GM12878 (cell line): ENCODE measurements around the gene ARMC9. TPM values are rescaled to one million over a fixed set of nuclear protein-coding genes. Genes with fewer than 3 reads are reported as not detected.

ENCODE experiments used
- ATAC-seq: fragments of 200-7000 bp; cut with Tn5 transposase; 3 replicates; pipeline ENCODE4 v1.9.1; 2020; ENCODE audit warnings: mild to moderate bottlenecking, moderate library complexity
- BruUV-seq: library from RNA; stranded (reverse); fragments of 400-500 nt; replicated peaks from 2 replicates; lab custom pipeline; 2021; lab: Mats Ljungman, UMichigan
- CTCF ChIA-PET: fragments of 300-600 bp; sonication (Branson Sonifier 250); formaldehyde crosslinking; extraction: SDS; loops from one replicate; lab custom pipeline; 2021; ENCODE audit warnings: inconsistent platforms; lab: Yijun Ruan, JAX
- POLR2A ChIA-PET: fragments of 350-600 bp; formaldehyde crosslinking; extraction: SDS; loops from one replicate; lab custom pipeline; 2021; ENCODE audit warnings: inconsistent platforms; lab: Charles Lee
- RAD21 ChIA-PET: fragments of 300-600 bp; sonication (Branson Sonifier 250); formaldehyde crosslinking; loops from one replicate; lab custom pipeline; 2023; ENCODE audit warnings: antibody characterized with exemption; ENCODE audit not compliant: unreplicated experiment; lab: Charles Lee
- SMC1A ChIA-PET: fragments of 300-600 bp; sonication (Branson Sonifier 250); formaldehyde crosslinking; loops from one replicate; lab custom pipeline; 2023; ENCODE audit not compliant: unreplicated experiment, uncharacterized antibody; lab: Charles Lee
- DNase-seq: peaks from one replicate; pipeline ENCODE4 v3.0.0-alpha.2; 2011; ENCODE audit warnings: low read depth, low spot score
- FAIRE-seq: peaks from 3 replicates; lab custom pipeline; 2011; peaks lifted over from hg19 to GRCh38; lab: Jason Lieb, UNC
- H2AFZ ChIP-seq: 2 replicates; pipeline ENCODE4 v1.6.0; 2011; ENCODE audit warnings: low read depth, low read length, control low read depth; ENCODE audit not compliant: control insufficient read depth
- H3K27ac ChIP-seq: 2 replicates; pipeline ENCODE4 v1.5.1; 2011; ENCODE audit warnings: control low read depth; ENCODE audit not compliant: control insufficient read depth, insufficient read depth
- H3K27me3 ChIP-seq, 2 experiments: replicated peaks in 1 of 2; 2 replicates each; pipeline versions ENCODE4 v1.6.0 to v1.6.1; 2011; ENCODE audit warnings: low read length in 1 of 2; ENCODE audit not compliant: control insufficient read depth in 2 of 2, insufficient read depth in 2 of 2
- H3K36me3 ChIP-seq, 2 experiments: 2 replicates each; pipeline ENCODE4 v1.5.1; 2011; ENCODE audit warnings: low read length in 1 of 2; ENCODE audit not compliant: control insufficient read depth in 2 of 2, insufficient read depth in 2 of 2
- H3K4me1 ChIP-seq: 2 replicates; pipeline ENCODE4 v1.6.1; 2011; ENCODE audit warnings: mild to moderate bottlenecking, low read length, moderate library complexity, mixed read lengths; ENCODE audit not compliant: control insufficient read depth, insufficient read depth
- H3K4me2 ChIP-seq: 2 replicates; pipeline ENCODE4 v1.6.0; 2011; ENCODE audit warnings: control low read depth; ENCODE audit not compliant: control insufficient read depth, insufficient read depth
- H3K4me3 ChIP-seq: fragments of 200-600 bp; sonication (generic); 2 replicates; pipeline ENCODE4 v1.5.1; 2016
- H3K79me2 ChIP-seq: 2 replicates; pipeline ENCODE4 v1.6.0; 2011; ENCODE audit warnings: low read length; ENCODE audit not compliant: control insufficient read depth, insufficient read depth
- H3K9ac ChIP-seq: 2 replicates; pipeline ENCODE4 v1.8.0; 2011; ENCODE audit warnings: low read length, control low read depth, mixed read lengths; ENCODE audit not compliant: control insufficient read depth, insufficient read depth
- H3K9me3 ChIP-seq: replicated peaks from 3 replicates; pipeline ENCODE4 v1.5.1; 2011; ENCODE audit warnings: mild to moderate bottlenecking, low read length; ENCODE audit not compliant: control insufficient read depth, insufficient read depth
- H4K20me1 ChIP-seq: 2 replicates; pipeline ENCODE4 v1.6.0; 2011; ENCODE audit not compliant: control insufficient read depth, insufficient read depth
- ATF3 ChIP-seq: IDR thresholded peaks from 2 replicates; pipeline ENCODE4 v1.6.1; 2011; ENCODE audit warnings: low read depth, mild to moderate bottlenecking, low read length, moderate library complexity, borderline replicate concordance; ENCODE audit errors: extremely low read depth
- BMI1 ChIP-seq: fragments of 450-650 bp; IDR thresholded peaks from 2 replicates; pipeline ENCODE4 v1.6.1; 2016; ENCODE audit warnings: mild to moderate bottlenecking, moderate library complexity, borderline replicate concordance
- CHD2 ChIP-seq: IDR thresholded peaks from 2 replicates; pipeline ENCODE4 v1.6.1; 2011; ENCODE audit warnings: low read depth, low read length, improper control_type of control experiment, borderline replicate concordance
- CREM ChIP-seq: IDR thresholded peaks from 2 replicates; pipeline ENCODE4 v1.6.1; 2014; ENCODE audit warnings: antibody characterized with exemption, low read depth
- FOXM1 ChIP-seq: IDR thresholded peaks from 2 replicates; pipeline ENCODE4 v1.6.1; 2012; ENCODE audit warnings: low read depth, mild to moderate bottlenecking, inconsistent platforms, low read length, moderate library complexity
- JUNB ChIP-seq: IDR thresholded peaks from 2 replicates; pipeline ENCODE4 v1.6.1; 2016; ENCODE audit warnings: antibody characterized with exemption, mild to moderate bottlenecking
- LARP7 ChIP-seq: fragments of 450-650 bp; IDR thresholded peaks from 2 replicates; pipeline ENCODE4 v1.6.1; 2017; ENCODE audit warnings: mild to moderate bottlenecking
- NBN ChIP-seq: fragments of 450-650 bp; IDR thresholded peaks from 2 replicates; pipeline ENCODE4 v1.6.1; 2016
- NFXL1 ChIP-seq: fragments of 450-650 bp; IDR thresholded peaks from 2 replicates; pipeline ENCODE4 v1.6.1; 2017; ENCODE audit warnings: antibody characterized with exemption, mild to moderate bottlenecking, borderline replicate concordance
- NRF1 ChIP-seq: conservative IDR thresholded peaks from 2 replicates; pipeline ENCODE4 v1.6.1; 2011; ENCODE audit warnings: mild to moderate bottlenecking, low read depth, low read length, improper control_type of control experiment
- RAD21 ChIP-seq: IDR thresholded peaks from 2 replicates; pipeline ENCODE4 v1.6.1; 2011; ENCODE audit warnings: mild to moderate bottlenecking, low read depth, low read length, moderate library complexity; ENCODE audit not compliant: insufficient read depth
- RUNX3 ChIP-seq: IDR thresholded peaks from 2 replicates; pipeline ENCODE4 v1.6.1; 2012; ENCODE audit warnings: low read length, inconsistent platforms
- SMAD1 ChIP-seq: fragments of 450-650 bp; IDR thresholded peaks from 2 replicates; pipeline ENCODE4 v1.6.1; 2018; ENCODE audit warnings: mild to moderate bottlenecking, low read depth; ENCODE audit not compliant: partially characterized antibody
- SP1 ChIP-seq: IDR thresholded peaks from one replicate; pipeline ENCODE4 v1.6.1; 2011; ENCODE audit warnings: low read depth, low read length
- TARDBP ChIP-seq: IDR thresholded peaks from 2 replicates; pipeline ENCODE4 v1.6.1; 2016; ENCODE audit warnings: borderline replicate concordance
- TCF12 ChIP-seq: IDR thresholded peaks from 2 replicates; pipeline ENCODE4 v1.6.1; 2011; ENCODE audit warnings: low read depth, mild to moderate bottlenecking, low read length
- WRNIP1 ChIP-seq: IDR thresholded peaks from 2 replicates; pipeline ENCODE4 v1.6.1; 2011; ENCODE audit warnings: low read depth, low read length, improper control_type of control experiment, borderline replicate concordance
- ZZZ3 ChIP-seq: IDR thresholded peaks from 2 replicates; pipeline ENCODE4 v1.6.1; 2011; ENCODE audit warnings: low read depth; ENCODE audit not compliant: control insufficient read depth, insufficient read length
- WGBS: methylation state at CpG from one replicate; pipeline ENCODE4 v1.1.6; 2016; ENCODE audit warnings: low lambda C conversion rate; ENCODE audit not compliant: insufficient replicate concordance, insufficient coverage; ENCODE audit errors: missing lambda C conversion rate; 5-methylcytosine and 5-hydroxymethylcytosine counted together
- in situ Hi-C: fragments of 300-500 bp; cut with MboI; formaldehyde crosslinking; loops from 9 replicates; pipeline ENCODE4 v1.14.3; 2018; ENCODE audit warnings: mixed read lengths
- intact Hi-C: fragments of 100-400 bp; cut with micrococcal nuclease; formaldehyde crosslinking; loops from one replicate; pipeline ENCODE4 v1.14.2; 2022; ENCODE audit not compliant: unreplicated experiment
- polyA plus RNA-seq, 11 experiments: library from polyadenylated mRNA; depleted of rRNA in 4 of 11; unstranded in 6 of 11; stranded (reverse) in 5 of 11; fragments of >200 nt; fragmentation: Nextera tagmentation in 4 of 11; fragmentation: Illumina TruSeq in 1 of 11; extraction: Ambion mirVana in 4 of 11; extraction: Trizol in 1 of 11; gene quantifications; 1 replicate in 1 of 11; 2 replicates in 10 of 11; pipeline versions ENCODE4 v1.2.1 to v1.2.3, GENCODE V29; 2011 to 2016; ENCODE audit warnings: inconsistent platforms in 2 of 11, missing spikeins in 2 of 11, low read depth in 1 of 11
- total RNA-seq, 4 experiments: library from RNA; depleted of rRNA in 3 of 4; stranded (reverse); fragments of >200 nt in 3 of 4; fragmentation: Illumina TruSeq in 1 of 4; extraction: Trizol in 1 of 4; gene quantifications; 2 replicates each; pipeline versions ENCODE4 v1.2.1 to v1.2.3, GENCODE V29; 2013 to 2021
- TF ChIP-seq, protein P1 (sequence below): IDR thresholded peaks from 2 replicates; pipeline ENCODE4 v1.6.1; 2012; ENCODE audit warnings: low read depth, low read length, improper control_type of control experiment
- TF ChIP-seq, protein P2 (sequence below): fragments of 450-650 bp; IDR thresholded peaks from 2 replicates; pipeline ENCODE4 v1.6.1; 2017; ENCODE audit warnings: mild to moderate bottlenecking, low read depth, inconsistent platforms; ENCODE audit not compliant: poor library complexity, severe bottlenecking

Gene ARMC9
- total and polyA plus RNA-seq, 10 of the 15 experiments (the other 5 are each of a cell fraction or from before 2014, with no cell fraction given) = 3.8 to 21.8 (median 10.4) TPM

DNA sequence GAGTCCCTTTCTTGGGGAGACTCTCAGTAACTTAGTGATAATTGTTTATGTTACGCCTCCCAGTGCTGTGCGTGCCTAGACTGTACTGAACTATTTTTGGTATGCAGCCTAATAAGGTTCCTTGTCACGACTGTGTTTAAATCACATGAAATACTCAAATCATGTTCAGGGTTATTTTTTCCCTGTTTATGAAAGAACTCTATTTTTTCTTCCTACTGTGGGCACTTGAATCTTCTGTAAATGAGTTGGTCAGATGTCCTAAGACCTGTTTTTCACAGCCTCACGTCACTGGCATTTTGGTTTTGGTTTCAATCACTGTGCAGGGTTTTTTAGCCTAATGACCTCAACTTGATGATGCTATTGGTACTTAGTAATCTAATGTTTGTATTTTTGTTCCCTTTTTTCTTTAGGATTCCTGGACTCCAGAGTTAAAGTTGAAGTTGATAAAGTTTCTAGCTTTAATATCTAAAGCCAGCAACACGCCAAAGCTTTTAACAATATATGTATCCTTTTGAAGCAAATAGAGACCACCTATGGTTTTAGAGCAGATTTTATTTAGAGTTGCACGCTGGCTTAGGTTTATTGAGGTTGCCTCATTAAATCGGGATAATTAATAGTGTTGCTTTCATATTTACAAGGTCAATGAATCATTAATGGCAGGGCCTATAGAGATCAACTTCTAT, 24.0 kb downstream of the ARMC9 start:
- ChIA-PET POLR2A (interaction anchor here (1.0 to 1.5 kb wide), 3 partner anchors 25 to 172 kb away, joined by 3 read pairs; no protein-coding TSS in a partner anchor), CTCF (interaction anchor here (1.0 to 1.3 kb wide), 4 partner anchors 30 to 183 kb away, joined by 3 to 4 read pairs (median 4); no protein-coding TSS in a partner anchor), RAD21 (interaction anchor here (0.7 to 3.7 kb wide), 4 partner anchors 42 to 178 kb away, joined by 3 to 26 read pairs (median 4); no protein-coding TSS in a partner anchor), SMC1A (interaction anchor here (0.9 to 3.6 kb wide), 7 partner anchors 12 to 185 kb away, joined by 3 to 20 read pairs (median 5); no protein-coding TSS in a partner anchor)
- Histone ChIP-seq H3K79me2 (no peaks in the 10 kb centered on the region), H3K36me3 (peaks cover 0 to 2% of the 10 kb centered on the region in 2 experiments; a peak in 1 of 4 replicates), H3K4me3 (no peak overlapping the region), H2AFZ (peak overlapping the region; percentile 55), H3K9ac (peak overlapping the region; percentile 19; the same call in 1 of the 2 replicates), H3K27me3 (no peaks in the 10 kb centered on the region), H3K4me1 (peaks cover 4% of the 10 kb centered on the region), H3K9me3 (no peaks in the 10 kb centered on the region), H3K27ac (peak overlapping the region; percentile 60), H3K4me2 (peak overlapping the region; percentile 36), H4K20me1 (no peaks in the 10 kb centered on the region)
- DNase-seq (peak; percentile 72), FAIRE-seq (peak; percentile 86), ATAC-seq (peak; percentile 91)
- in situ Hi-C loops (no loop called here), intact Hi-C loops (no loop called here)
- WGBS = 54% methylated on average over 7 of the region's 7 CpGs
- BruUV-seq = no TSS peak
- TF ChIP-seq ATF3 (no peak), JUNB (peak; percentile 84), CREM (peak; percentile 92), ZZZ3 (no peak), SMAD1 (peak; percentile 40), SP1 (peak; percentile 50), LARP7 (no peak), TCF12 (no peak), CHD2 (peak; percentile 87; the same call in 1 of the 2 replicates), NRF1 (no peak), TARDBP (no peak), WRNIP1 (no peak), RAD21 (no peak), NFXL1 (no peak), RUNX3 (peak; percentile 87), FOXM1 (peak; percentile 97), NBN (peak; percentile 60), BMI1 (peak; percentile 61; the same call in 1 of the 2 replicates)
- TF ChIP-seq, protein P1, sequence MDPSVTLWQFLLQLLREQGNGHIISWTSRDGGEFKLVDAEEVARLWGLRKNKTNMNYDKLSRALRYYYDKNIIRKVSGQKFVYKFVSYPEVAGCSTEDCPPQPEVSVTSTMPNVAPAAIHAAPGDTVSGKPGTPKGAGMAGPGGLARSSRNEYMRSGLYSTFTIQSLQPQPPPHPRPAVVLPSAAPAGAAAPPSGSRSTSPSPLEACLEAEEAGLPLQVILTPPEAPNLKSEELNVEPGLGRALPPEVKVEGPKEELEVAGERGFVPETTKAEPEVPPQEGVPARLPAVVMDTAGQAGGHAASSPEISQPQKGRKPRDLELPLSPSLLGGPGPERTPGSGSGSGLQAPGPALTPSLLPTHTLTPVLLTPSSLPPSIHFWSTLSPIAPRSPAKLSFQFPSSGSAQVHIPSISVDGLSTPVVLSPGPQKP = no peak
- TF ChIP-seq, protein P2, sequence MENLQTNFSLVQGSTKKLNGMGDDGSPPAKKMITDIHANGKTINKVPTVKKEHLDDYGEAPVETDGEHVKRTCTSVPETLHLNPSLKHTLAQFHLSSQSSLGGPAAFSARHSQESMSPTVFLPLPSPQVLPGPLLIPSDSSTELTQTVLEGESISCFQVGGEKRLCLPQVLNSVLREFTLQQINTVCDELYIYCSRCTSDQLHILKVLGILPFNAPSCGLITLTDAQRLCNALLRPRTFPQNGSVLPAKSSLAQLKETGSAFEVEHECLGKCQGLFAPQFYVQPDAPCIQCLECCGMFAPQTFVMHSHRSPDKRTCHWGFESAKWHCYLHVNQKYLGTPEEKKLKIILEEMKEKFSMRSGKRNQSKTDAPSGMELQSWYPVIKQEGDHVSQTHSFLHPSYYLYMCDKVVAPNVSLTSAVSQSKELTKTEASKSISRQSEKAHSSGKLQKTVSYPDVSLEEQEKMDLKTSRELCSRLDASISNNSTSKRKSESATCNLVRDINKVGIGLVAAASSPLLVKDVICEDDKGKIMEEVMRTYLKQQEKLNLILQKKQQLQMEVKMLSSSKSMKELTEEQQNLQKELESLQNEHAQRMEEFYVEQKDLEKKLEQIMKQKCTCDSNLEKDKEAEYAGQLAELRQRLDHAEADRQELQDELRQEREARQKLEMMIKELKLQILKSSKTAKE = peak; percentile 90
